Measurements from ENCODE around the gene CBFB.

- TF ChIP-seq CTCF (IDR thresholded peaks at IDR 0.05 in 4 of 5, conservative IDR thresholded peaks at IDR 0.05 in 1 of 5) (no peak), POLR2A (IDR thresholded peaks at IDR 0.05) (no peak)
Measured at GRCh38 chr16:67027046-67027445, 1.9 kb upstream of the CBFB start.
